Islet precursor cell (in vitro differentiated cells): ENCODE data around the gene FXYD3.

ENCODE experiments used
- DNase-seq: peaks from one replicate; pipeline ENCODE4 v3.0.0-alpha.2; 2018

FXYD3 gene

DNA sequence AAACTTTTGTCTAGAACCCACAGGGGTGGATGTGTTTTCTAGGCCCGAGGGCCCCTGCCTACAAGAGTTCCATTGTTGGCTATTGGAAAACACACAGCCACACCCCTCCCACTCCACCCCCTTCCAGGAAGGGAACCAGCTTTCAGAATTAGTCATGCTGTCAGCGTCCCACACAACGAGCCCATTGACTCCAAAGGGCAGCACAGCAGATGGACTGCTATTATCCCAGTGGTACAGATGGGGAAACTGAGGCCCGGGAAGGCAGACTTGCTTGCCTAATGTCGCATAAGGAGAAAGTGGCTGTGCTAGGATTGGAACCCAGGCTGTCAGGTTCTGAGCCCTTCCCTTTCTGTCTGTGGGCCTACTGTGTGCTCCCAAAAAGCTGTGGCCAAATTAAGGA is 8.1 kb upstream of the FXYD3 start:
- peak; percentile 92 for DNase-seq

GRCh38 chr19:35108730-35109129 is 6.9 kb upstream of the FXYD3 start:
- DNase-seq, result no peak

DNA sequence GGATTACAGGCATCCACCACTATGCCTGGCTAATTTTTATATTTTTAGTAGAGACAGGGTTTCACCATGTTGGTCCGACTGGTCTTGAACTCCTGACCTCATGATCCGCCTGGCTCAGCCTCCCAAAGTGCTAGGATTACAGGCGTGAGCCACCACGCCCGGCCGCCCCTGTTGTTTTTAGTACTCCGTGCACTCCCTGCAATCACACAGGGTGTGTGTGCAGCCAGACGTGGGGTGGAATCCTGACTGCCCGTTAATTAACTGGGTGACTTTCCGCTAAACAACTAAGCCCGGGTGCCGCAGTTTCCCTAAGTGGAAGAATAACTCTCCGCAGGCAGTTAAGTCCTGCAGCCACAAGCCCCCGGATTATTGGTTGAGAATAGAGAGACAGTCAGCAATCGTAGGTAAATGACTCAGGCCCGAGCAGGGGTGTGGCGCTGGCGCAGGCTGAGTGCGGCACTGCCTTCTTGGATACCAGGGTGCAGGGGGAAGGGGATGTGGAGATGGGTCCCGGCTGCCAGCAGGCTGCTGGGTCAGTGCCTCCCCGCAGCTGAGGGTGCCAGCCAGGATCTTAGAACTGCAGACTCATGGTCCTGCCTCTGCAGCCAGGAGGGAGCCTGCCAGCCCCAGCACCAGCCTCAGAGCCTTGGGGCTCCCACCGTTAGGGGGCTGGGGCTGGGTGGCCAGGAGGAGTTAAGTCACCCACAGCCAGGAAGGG is 6.1 kb upstream of the FXYD3 start:
- DNase-seq, result no peak

GRCh38 chr19:35110974-35111373 is 4.6 kb upstream of the FXYD3 start:
- DNase-seq, result peak; percentile 81

- no peak for DNase-seq
These were observed 2.5 kb upstream of the FXYD3 start for GRCh38 chr19:35112995-35113688.

GRCh38 chr19:35114353-35115176 is 1.1 kb upstream of the FXYD3 start:
- DNase-seq, result peak; percentile 83

DNA sequence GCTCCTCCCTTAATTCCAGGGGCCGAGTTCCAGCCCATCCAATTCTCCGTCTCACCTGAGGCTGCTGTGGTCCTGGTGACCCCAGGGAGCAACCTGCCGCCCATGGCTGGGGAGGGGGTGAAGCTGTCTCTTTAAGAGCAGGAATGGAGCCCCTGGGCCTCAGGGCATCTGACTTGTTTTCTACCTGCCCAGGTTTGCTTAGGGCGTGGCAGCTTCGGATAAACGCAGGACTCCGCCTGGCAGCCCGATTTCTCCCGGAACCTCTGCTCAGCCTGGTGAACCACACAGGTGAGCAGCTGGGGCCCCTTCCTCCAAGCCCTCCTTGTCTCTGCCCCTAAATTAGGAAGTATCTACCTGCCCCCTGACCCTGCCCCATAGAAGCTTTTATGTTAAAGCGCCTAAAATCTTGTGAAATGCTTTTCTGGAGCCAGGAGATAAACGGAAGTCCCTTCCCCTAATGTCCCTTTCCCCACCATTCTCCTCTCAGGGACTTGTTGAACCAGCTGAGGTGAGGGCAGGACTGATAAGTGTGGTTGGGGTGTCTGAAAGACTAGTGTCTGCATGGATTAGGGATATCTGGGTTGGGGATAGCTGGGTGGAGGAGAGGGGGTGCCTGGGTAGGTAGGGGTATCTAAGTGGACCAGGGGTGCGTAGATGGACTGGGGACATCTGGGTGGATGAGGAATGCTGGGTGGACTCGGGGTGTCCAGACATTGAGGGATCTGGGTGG is 614 bp downstream of the FXYD3 start:
- DNase-seq, result no peak

DNA sequence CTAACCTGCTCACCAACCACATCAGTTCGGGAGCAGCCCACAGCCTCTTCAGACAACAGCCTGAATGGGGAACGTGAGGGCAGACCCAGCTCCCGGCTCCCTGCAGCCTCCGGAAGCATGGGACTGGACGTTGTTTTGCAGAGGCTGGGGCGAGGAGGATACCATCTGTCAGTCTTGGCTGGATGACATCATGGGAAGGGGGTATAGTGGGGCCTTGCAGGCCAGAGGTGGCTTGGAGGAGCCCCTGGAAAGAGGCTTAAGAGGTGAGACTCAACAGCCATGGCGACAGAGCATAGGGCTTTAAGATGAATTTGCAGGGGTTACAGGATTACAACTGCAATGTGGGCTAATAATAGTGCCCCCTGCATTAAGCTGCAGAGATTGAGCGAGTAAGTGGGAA is 1.5 kb downstream of the FXYD3 start:
- no peak for DNase-seq

DNA sequence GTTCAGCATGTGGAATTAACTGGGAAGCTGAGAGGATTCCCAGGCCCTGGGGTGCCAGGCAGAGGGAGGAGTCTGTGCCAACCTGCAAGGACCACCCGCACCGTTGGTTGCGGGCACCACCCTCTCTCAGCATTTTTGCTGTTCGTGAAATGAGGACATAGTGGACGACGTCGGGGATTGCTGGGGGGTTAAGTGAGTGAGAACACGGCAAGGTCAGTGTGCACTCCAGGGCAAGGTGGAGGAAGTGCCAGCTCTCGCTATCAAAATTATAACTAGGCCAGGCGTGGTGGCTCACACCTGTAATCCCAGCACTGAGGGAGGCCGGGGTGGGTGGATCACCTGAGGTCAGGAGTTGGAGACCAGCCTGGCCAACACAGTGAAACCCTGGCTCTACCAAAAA is 2.2 kb downstream of the FXYD3 start:
- DNase-seq, result no peak

DNA sequence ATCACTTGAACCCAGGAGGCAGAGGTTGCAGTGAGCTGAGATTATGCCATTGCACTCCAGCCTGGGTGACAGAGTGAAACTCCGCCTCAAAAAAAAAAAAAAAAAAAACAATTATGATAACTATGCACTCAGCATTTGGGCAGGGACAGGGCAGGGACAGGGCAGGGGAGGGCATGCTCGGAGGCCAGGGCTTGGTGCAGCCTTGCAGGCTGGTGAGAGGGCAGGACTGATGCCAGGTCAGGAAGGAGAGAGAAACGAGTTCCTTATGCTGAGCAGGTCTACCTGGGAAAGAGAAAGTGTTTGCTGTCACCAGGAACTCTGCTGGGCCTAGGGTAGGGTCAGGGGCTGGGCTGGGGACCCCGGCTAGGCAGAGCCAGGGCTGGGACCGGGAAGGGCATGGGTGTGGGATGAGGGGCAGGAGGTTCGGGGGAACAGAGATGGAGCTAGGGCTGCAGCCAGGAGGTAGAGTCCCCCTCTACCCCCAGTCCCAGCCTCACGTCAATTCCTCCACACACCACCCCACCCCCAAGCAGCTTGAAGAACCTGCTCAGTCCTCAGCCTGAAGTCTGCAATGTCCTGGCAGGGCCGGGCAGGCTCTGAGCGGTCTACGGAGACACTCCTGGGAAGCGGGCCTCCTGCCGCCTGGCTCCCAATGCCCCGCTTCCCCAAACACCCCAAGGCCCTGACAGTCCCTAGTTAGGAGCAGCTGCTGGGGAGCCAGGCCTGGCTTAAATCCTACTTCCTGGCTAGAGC is 2.8 kb downstream of the FXYD3 start:
- DNase-seq, result no peak

DNA sequence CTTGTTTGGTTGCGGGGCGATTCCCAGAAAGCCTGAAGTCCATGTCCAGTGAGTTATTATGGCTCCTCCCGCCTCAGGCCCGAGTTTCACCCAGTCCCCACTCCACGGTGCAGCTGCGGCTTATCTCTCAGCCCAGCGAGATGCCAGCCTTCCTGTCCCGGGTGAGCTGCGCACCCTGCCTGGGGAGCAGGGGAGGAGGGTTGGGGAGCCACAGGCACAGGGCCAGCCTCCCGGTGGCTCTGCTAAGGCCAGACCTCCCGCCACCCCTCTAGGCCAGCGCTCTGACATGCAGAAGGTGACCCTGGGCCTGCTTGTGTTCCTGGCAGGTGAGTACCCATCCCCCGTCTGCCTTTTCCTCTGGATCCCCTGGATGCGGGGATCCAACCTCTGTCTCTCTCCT is 3.5 kb downstream of the FXYD3 start:
- DNase-seq, result no peak

DNA sequence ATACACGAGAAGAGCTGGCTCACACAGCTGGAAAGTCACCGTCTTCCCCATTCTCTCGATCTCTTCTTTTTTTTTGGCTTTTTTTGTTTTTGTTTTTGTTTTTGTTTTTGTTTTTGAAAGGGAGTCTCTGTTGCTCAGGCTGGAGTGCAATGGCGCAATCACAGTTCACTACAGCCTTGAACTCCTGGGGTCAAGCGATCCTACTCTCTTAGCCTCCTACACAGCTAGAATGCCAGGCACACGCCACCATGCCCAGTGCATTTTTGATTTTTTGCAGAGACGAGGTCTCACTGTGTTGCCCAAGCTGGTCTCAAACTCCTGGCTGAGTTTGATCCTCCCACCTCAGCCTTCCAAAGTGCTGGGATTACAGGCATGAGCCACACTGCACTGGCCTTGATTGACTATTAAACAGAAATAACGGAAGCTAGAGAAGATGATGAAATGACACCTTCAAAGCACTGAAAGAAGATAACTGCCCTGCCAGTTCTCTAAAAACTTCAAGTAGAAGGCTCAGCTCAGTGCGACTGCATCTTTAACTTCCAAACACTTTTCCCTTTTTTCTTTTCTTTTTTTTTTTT is 4.0 kb downstream of the FXYD3 start:
- no peak for DNase-seq

DNA sequence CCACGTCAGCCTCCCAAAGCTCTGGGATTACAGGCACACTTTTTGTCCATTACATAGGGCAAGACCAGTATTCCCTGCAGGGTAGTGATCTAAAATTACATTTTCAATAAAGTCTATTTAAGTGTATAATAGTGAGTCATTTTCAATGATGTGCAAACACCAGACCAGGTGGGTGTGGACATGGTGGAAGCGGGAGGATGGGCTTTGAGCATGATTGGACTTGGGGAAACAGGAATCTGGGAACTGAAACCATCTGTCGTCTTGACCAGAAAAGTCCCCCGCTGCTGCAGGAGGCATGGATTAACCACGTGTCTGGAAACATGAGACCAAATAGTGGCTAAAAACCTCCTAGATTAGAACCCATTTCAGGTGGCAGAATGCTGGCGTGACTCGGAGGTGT is 4.9 kb downstream of the FXYD3 start:
- no peak for DNase-seq

GRCh38 chr19:35120898-35121297 is 5.3 kb downstream of the FXYD3 start:
- DNase-seq, result no peak

GRCh38 chr19:35122687-35123551 is 7.3 kb downstream of the FXYD3 start:
- no peak for DNase-seq

GRCh38 chr19:35123573-35123972 is 8.0 kb downstream of the FXYD3 start:
- no peak for DNase-seq

DNA sequence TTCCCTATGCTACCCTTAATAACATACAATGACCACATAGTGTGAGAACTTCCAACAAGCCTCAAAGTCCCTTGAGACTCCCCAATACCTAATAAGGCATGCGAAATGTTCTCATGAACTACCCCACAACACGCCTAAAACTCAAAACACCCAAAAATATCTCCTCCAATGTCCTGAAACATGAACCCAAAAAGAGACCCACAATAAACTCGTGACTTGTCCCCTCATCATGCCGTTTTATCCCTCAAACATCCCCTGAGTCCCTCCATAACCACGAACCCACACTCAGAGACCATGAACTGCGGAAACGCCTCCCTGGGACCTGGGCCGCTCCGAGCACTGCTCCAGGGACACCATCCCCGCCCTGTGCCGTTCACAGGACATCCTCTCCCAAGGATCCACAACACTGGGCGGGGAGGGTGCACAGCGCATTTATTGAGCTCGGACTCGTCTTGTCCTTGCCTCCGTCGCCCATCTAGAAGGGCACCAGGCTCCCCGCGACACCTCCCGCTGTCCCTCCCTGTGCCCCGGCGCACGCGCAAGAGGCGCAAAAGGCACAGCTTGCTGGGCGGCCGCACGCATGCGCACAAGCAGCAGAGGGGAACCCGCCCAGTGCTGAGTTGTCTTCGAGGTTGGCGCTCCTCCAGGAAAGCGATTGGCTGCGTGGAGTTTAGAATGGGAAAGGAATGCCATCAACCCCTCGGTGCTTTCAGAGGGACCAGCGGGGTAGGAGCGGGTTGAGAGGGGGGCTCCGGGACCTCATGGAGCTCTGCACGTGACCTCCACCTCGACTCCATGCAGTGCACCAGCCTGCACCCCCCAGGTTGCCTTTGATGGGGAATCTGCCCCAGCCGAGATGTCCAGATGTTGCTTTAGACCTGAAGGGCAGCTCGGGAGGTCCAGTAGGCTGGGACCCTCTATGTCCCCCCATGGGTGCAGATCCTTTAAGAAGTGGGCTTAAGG is 8.8 kb downstream of the FXYD3 start:
- DNase-seq, result no peak

- DNase-seq, result no peak
These were observed 9.7 kb downstream of the FXYD3 start for GRCh38 chr19:35125270-35125717.

- DNase-seq, result no peak
These were observed 10.4 kb downstream of the FXYD3 start for GRCh38 chr19:35125749-35126623.
